Measurements from ENCODE around the gene FGF22. TPM values are rescaled to one million over a fixed set of nuclear protein-coding genes. Genes with fewer than 3 reads are reported as not detected.
A peak's percentile ranks its signal among the peaks of the same experiment; 100 is the strongest.

Gene FGF22
- total RNA-seq, 2 donors from 2014 or later, result not detected

GRCh38 chr19:677601-678436, 38.1 kb downstream of the FGF22 start:
- no peaks in the 10 kb centered on the region for H3K36me3 ChIP-seq
- no peak for DNase-seq
- no peaks in the 10 kb centered on the region for H3K9me3 ChIP-seq
- no peaks in the 10 kb centered on the region for H3K4me1 ChIP-seq
- intact Hi-C loops (cut with DNase I), result no loop called here
- H3K9ac ChIP-seq (ENCODE audit: low read depth in 2 of 2, low read length in 2 of 2), result peak overlapping the region in 1 of 2 donors; percentile 33
- no peak for TF ChIP-seq CTCF (IDR thresholded peaks at IDR 0.05)
- peak overlapping the region; percentile 62 for H3K27ac ChIP-seq
- H3K4me3 ChIP-seq, result no peak overlapping the region
- peaks cover 19% of the 10 kb centered on the region for H3K27me3 ChIP-seq

GRCh38 chr19:678791-679388, 39.2 kb downstream of the FGF22 start:
- TF ChIP-seq CTCF (IDR thresholded peaks at IDR 0.05), result no peak
- DNase-seq, result no peak
- Histone ChIP-seq H3K4me3 (no peak overlapping the region), H3K27me3 (peaks cover 19% of the 10 kb centered on the region), H3K36me3 (no peaks in the 10 kb centered on the region), H3K9ac (ENCODE audit: low read depth in 2 of 2, low read length in 2 of 2) (peak overlapping the region; percentile 51 to 74), H3K9me3 (no peaks in the 10 kb centered on the region), H3K4me1 (no peaks in the 10 kb centered on the region), H3K27ac (peak overlapping the region; percentile 81)
- intact Hi-C loops (cut with DNase I), result no loop called here

- H3K9ac ChIP-seq (ENCODE audit: low read depth in 2 of 2, low read length in 2 of 2), result peak overlapping the region; percentile 51 to 90
- intact Hi-C loops (cut with DNase I), result no loop called here
- no peak for TF ChIP-seq CTCF (IDR thresholded peaks at IDR 0.05)
- peaks cover 19% of the 10 kb centered on the region for H3K27me3 ChIP-seq
- no peaks in the 10 kb centered on the region for H3K36me3 ChIP-seq
- H3K9me3 ChIP-seq, result no peaks in the 10 kb centered on the region
- DNase-seq, result peak; percentile 58
- no peaks in the 10 kb centered on the region for H3K4me1 ChIP-seq
- peak overlapping the region; percentile 81 for H3K27ac ChIP-seq
- H3K4me3 ChIP-seq, result peak overlapping the region; percentile 58
Measured at GRCh38 chr19:679418-680286, 40.0 kb downstream of the FGF22 start.

- intact Hi-C loops (cut with DNase I), result no loop called here
- H3K9ac ChIP-seq (ENCODE audit: low read depth in 2 of 2, low read length in 2 of 2), result peak overlapping the region; percentile 68 to 90
- peak; percentile 100 for DNase-seq
- peak overlapping the region; percentile 81 for H3K27ac ChIP-seq
- H3K27me3 ChIP-seq, result peaks cover 12% of the 10 kb centered on the region
- H3K4me3 ChIP-seq, result peak overlapping the region; percentile 58
- no peaks in the 10 kb centered on the region for H3K4me1 ChIP-seq
- H3K9me3 ChIP-seq, result no peaks in the 10 kb centered on the region
- no peaks in the 10 kb centered on the region for H3K36me3 ChIP-seq
- peak; percentile 24 for TF ChIP-seq CTCF (IDR thresholded peaks at IDR 0.05)
Measured at GRCh38 chr19:680287-681028, 40.8 kb downstream of the FGF22 start.

Measured in colonic mucosa (tissue), 4 donors.